Measurements from ENCODE around the gene RAB31. TPM values are rescaled to one million over a fixed set of nuclear protein-coding genes. Genes with fewer than 3 reads are reported as not detected.

RAB31 gene
- 79.9 and 106 TPM in 2 replicates for total RNA-seq

GRCh38 chr18:9708057-9708433 is at the start of gene RAB31:
Gene RAB31, plus strand, starts transcription at chr18:9708301. Its CDS starts 105 bp downstream, at chr18:9708406.

GRCh38 chr18:9885170-9886004 is 177.3 kb downstream of the RAB31 start, which contains the start of gene TXNDC2:
Gene TXNDC2, plus strand, starts transcription at chr18:9885973. Its CDS starts 708 bp downstream, at chr18:9886681.

Small RNA genes lying within 50 kb of the gene (small RNA-seq; reads per million reads assigned to genes)
- gene RN7SL862P (ENCODE audit: low replicate concordance): not detected
- gene RNA5SP449 (ENCODE audit: low replicate concordance): not detected

Other genes with a start within 250 kb of the RAB31 start
- gene RALBP1, start 232.8 kb upstream of the RAB31 start, total RNA-seq: 43.8 and 74.7 TPM in 2 replicates
- gene PPP4R1, start 93.7 kb upstream of the RAB31 start, total RNA-seq: 94.1 and 146 TPM in 2 replicates
- 0.14 and 0.22 TPM in 2 replicates for gene TXNDC2, start 177.7 kb downstream of the RAB31 start, total RNA-seq
- gene VAPA, start 205.7 kb downstream of the RAB31 start, total RNA-seq: 369 and 480 TPM in 2 replicates